GM12878 (cell line): Measurements from ENCODE around the gene PGAP3. TPM values are rescaled to one million over a fixed set of nuclear protein-coding genes. Genes with fewer than 3 reads are reported as not detected.

Experiments used
- ATAC-seq: fragments of 200-7000 bp; cut with Tn5 transposase; 3 replicates; pipeline ENCODE4 v1.9.1; 2020; ENCODE audit warnings: mild to moderate bottlenecking, moderate library complexity
- BruUV-seq: library from RNA; stranded (reverse); fragments of 400-500 nt; replicated peaks from 2 replicates; lab custom pipeline; 2021; lab: Mats Ljungman, UMichigan
- CTCF ChIA-PET: fragments of 300-600 bp; sonication (Branson Sonifier 250); formaldehyde crosslinking; extraction: SDS; loops from one replicate; lab custom pipeline; 2021; ENCODE audit warnings: inconsistent platforms; lab: Yijun Ruan, JAX
- POLR2A ChIA-PET: fragments of 350-600 bp; formaldehyde crosslinking; extraction: SDS; loops from one replicate; lab custom pipeline; 2021; ENCODE audit warnings: inconsistent platforms; lab: Charles Lee
- RAD21 ChIA-PET: fragments of 300-600 bp; sonication (Branson Sonifier 250); formaldehyde crosslinking; loops from one replicate; lab custom pipeline; 2023; ENCODE audit warnings: antibody characterized with exemption; ENCODE audit not compliant: unreplicated experiment; lab: Charles Lee
- SMC1A ChIA-PET: fragments of 300-600 bp; sonication (Branson Sonifier 250); formaldehyde crosslinking; loops from one replicate; lab custom pipeline; 2023; ENCODE audit not compliant: unreplicated experiment, uncharacterized antibody; lab: Charles Lee
- DNase-seq: peaks from one replicate; pipeline ENCODE4 v3.0.0-alpha.2; 2011; ENCODE audit warnings: low read depth, low spot score
- FAIRE-seq: peaks from 3 replicates; lab custom pipeline; 2011; peaks lifted over from hg19 to GRCh38; lab: Jason Lieb, UNC
- H2AFZ ChIP-seq: 2 replicates; pipeline ENCODE4 v1.6.0; 2011; ENCODE audit warnings: low read depth, low read length, control low read depth; ENCODE audit not compliant: control insufficient read depth
- H3K27ac ChIP-seq: 2 replicates; pipeline ENCODE4 v1.5.1; 2011; ENCODE audit warnings: control low read depth; ENCODE audit not compliant: control insufficient read depth, insufficient read depth
- H3K27me3 ChIP-seq, 2 experiments: replicated peaks in 1 of 2; 2 replicates each; pipeline versions ENCODE4 v1.6.0 to v1.6.1; 2011; ENCODE audit warnings: low read length in 1 of 2; ENCODE audit not compliant: control insufficient read depth in 2 of 2, insufficient read depth in 2 of 2
- H3K36me3 ChIP-seq, 2 experiments: 2 replicates each; pipeline ENCODE4 v1.5.1; 2011; ENCODE audit warnings: low read length in 1 of 2; ENCODE audit not compliant: control insufficient read depth in 2 of 2, insufficient read depth in 2 of 2
- H3K4me1 ChIP-seq: 2 replicates; pipeline ENCODE4 v1.6.1; 2011; ENCODE audit warnings: mild to moderate bottlenecking, low read length, moderate library complexity, mixed read lengths; ENCODE audit not compliant: control insufficient read depth, insufficient read depth
- H3K4me2 ChIP-seq: 2 replicates; pipeline ENCODE4 v1.6.0; 2011; ENCODE audit warnings: control low read depth; ENCODE audit not compliant: control insufficient read depth, insufficient read depth
- H3K4me3 ChIP-seq: fragments of 200-600 bp; sonication (generic); 2 replicates; pipeline ENCODE4 v1.5.1; 2016
- H3K79me2 ChIP-seq: 2 replicates; pipeline ENCODE4 v1.6.0; 2011; ENCODE audit warnings: low read length; ENCODE audit not compliant: control insufficient read depth, insufficient read depth
- H3K9ac ChIP-seq: 2 replicates; pipeline ENCODE4 v1.8.0; 2011; ENCODE audit warnings: low read length, control low read depth, mixed read lengths; ENCODE audit not compliant: control insufficient read depth, insufficient read depth
- H3K9me3 ChIP-seq: replicated peaks from 3 replicates; pipeline ENCODE4 v1.5.1; 2011; ENCODE audit warnings: mild to moderate bottlenecking, low read length; ENCODE audit not compliant: control insufficient read depth, insufficient read depth
- H4K20me1 ChIP-seq: 2 replicates; pipeline ENCODE4 v1.6.0; 2011; ENCODE audit not compliant: control insufficient read depth, insufficient read depth
- FOS ChIP-seq: IDR thresholded peaks from 3 replicates; pipeline ENCODE4 v1.6.1; 2011; ENCODE audit warnings: borderline replicate concordance; ENCODE audit not compliant: insufficient read length; ENCODE audit errors: extremely low read depth
- HSF1 ChIP-seq: fragments of 150-350 bp; IDR thresholded peaks from 2 replicates; pipeline ENCODE4 v1.6.1; 2014; ENCODE audit warnings: mild to moderate bottlenecking, low read depth, low read length
- IKZF1 ChIP-seq: fragments of 450-650 bp; conservative IDR thresholded peaks from 2 replicates; pipeline ENCODE4 v1.6.1; 2017; ENCODE audit warnings: antibody characterized with exemption, mild to moderate bottlenecking
- JUND ChIP-seq: IDR thresholded peaks from 2 replicates; pipeline ENCODE4 v1.6.1; 2012; ENCODE audit warnings: low read depth, mild to moderate bottlenecking, low read length, improper control_type of control experiment, moderate library complexity
- NFIC ChIP-seq: IDR thresholded peaks from 2 replicates; pipeline ENCODE4 v1.6.1; 2012; ENCODE audit warnings: low read depth, mild to moderate bottlenecking, inconsistent platforms, low read length, moderate library complexity
- PKNOX1 ChIP-seq: fragments of 450-650 bp; IDR thresholded peaks from 2 replicates; pipeline ENCODE4 v1.6.1; 2016; ENCODE audit warnings: mild to moderate bottlenecking
- SIX5 ChIP-seq: IDR thresholded peaks from 2 replicates; pipeline ENCODE4 v1.6.1; 2011; ENCODE audit warnings: mild to moderate bottlenecking, low read depth, low read length, moderate library complexity; ENCODE audit not compliant: severe bottlenecking
- USF1 ChIP-seq: IDR thresholded peaks from 2 replicates; pipeline ENCODE4 v1.6.1; 2011; ENCODE audit warnings: borderline replicate concordance, low read depth, mild to moderate bottlenecking, moderate library complexity, mixed read lengths, low read length; ENCODE audit not compliant: insufficient read depth; ENCODE audit errors: extremely low read length
- WRNIP1 ChIP-seq: IDR thresholded peaks from 2 replicates; pipeline ENCODE4 v1.6.1; 2011; ENCODE audit warnings: low read depth, low read length, improper control_type of control experiment, borderline replicate concordance
- YY1 ChIP-seq: IDR thresholded peaks from 2 replicates; pipeline ENCODE4 v1.6.1; 2011; ENCODE audit warnings: low read depth, mild to moderate bottlenecking, low read length
- WGBS: methylation state at CpG from one replicate; pipeline ENCODE4 v1.1.6; 2016; ENCODE audit warnings: low lambda C conversion rate; ENCODE audit not compliant: insufficient replicate concordance, insufficient coverage; ENCODE audit errors: missing lambda C conversion rate; 5-methylcytosine and 5-hydroxymethylcytosine counted together
- in situ Hi-C: fragments of 300-500 bp; cut with MboI; formaldehyde crosslinking; loops from 9 replicates; pipeline ENCODE4 v1.14.3; 2018; ENCODE audit warnings: mixed read lengths
- intact Hi-C: fragments of 100-400 bp; cut with micrococcal nuclease; formaldehyde crosslinking; loops from one replicate; pipeline ENCODE4 v1.14.2; 2022; ENCODE audit not compliant: unreplicated experiment
- polyA plus RNA-seq, 11 experiments: library from polyadenylated mRNA; depleted of rRNA in 4 of 11; unstranded in 6 of 11; stranded (reverse) in 5 of 11; fragments of >200 nt; fragmentation: Nextera tagmentation in 4 of 11; fragmentation: Illumina TruSeq in 1 of 11; extraction: Ambion mirVana in 4 of 11; extraction: Trizol in 1 of 11; gene quantifications; 1 replicate in 1 of 11; 2 replicates in 10 of 11; pipeline versions ENCODE4 v1.2.1 to v1.2.3, GENCODE V29; 2011 to 2016; ENCODE audit warnings: inconsistent platforms in 2 of 11, missing spikeins in 2 of 11, low read depth in 1 of 11
- total RNA-seq, 4 experiments: library from RNA; depleted of rRNA in 3 of 4; stranded (reverse); fragments of >200 nt in 3 of 4; fragmentation: Illumina TruSeq in 1 of 4; extraction: Trizol in 1 of 4; gene quantifications; 2 replicates each; pipeline versions ENCODE4 v1.2.1 to v1.2.3, GENCODE V29; 2013 to 2021

The PGAP3 gene
- total and polyA plus RNA-seq, 10 of the 15 experiments (the other 5 are each of a cell fraction or from before 2014, with no cell fraction given) = 0.21 to 10.0 (median 5.3) TPM

GRCh38 chr17:39673335-39674081 lies 14.3 kb downstream of the PGAP3 start:
- DNase-seq (no peak), FAIRE-seq (no peak), ATAC-seq (no peak)
- H3K27me3 ChIP-seq = peaks cover 0 to 2% of the 10 kb centered on the region in 2 experiments; a peak in 2 of 4 replicates
- H3K4me2 ChIP-seq = no peak overlapping the region
- H3K27ac ChIP-seq = no peak overlapping the region
- no peaks in the 10 kb centered on the region for H4K20me1 ChIP-seq
- no peak overlapping the region for H2AFZ ChIP-seq
- intact Hi-C loops = no loop called here
- ChIA-PET RAD21 (interaction anchor here (1.2 to 1.7 kb wide), 2 partner anchors 50 to 52 kb away, joined by 3 read pairs; no protein-coding TSS in a partner anchor), SMC1A (interaction anchor here (1.3 kb wide), 1 partner anchor 57 kb away, joined by 3 read pairs; the partner anchor contains the start of gene MIEN1), CTCF (interaction anchor here (1.3 to 9.1 kb wide), 6 partner anchors 19 to 57 kb away, joined by 3 to 114 read pairs (median 38); partner anchors contain the start of gene MIEN1), POLR2A (interaction anchor here (0.5 kb wide), 1 partner anchor 257 kb away, joined by 5 read pairs; no protein-coding TSS in a partner anchor)
- no peaks in the 10 kb centered on the region for H3K79me2 ChIP-seq
- H3K4me1 ChIP-seq = peaks cover 24% of the 10 kb centered on the region
- H3K36me3 ChIP-seq = no peaks in the 10 kb centered on the region
- H3K9me3 ChIP-seq = no peaks in the 10 kb centered on the region
- H3K4me3 ChIP-seq = no peak overlapping the region
- WGBS = 59% methylated on average over 13 of the region's 13 CpGs
- BruUV-seq = no TSS peak
- TF ChIP-seq PKNOX1 (no peak), IKZF1 (no peak), YY1 (no peak), SIX5 (no peak), USF1 (no peak), WRNIP1 (no peak), FOS (no peak), HSF1 (no peak), JUND (no peak), NFIC (no peak)
- no peak overlapping the region for H3K9ac ChIP-seq
- in situ Hi-C loops = no loop called here
